Measurements from ENCODE around the gene RADIL.

DNA sequence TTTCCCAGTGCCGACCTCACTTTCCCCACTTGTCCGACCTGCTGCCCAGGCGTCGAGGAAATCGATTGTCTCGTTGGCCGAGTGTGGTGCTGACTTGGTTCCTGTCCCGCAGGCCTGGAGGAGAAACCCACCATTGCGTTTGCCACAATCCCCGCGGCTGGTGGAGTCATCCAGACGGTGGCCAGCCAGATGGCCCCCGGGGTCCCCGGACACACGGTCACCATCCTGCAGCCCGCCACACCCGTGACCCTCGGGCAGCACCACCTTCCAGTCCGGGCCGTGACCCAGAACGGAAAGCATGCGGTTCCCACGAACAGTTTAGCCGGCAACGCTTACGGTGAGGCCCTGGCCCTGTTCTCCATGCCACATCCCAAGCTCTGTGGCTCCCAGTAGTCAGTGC lies 122.6 kb downstream of the RADIL start:
- TF ChIP-seq, protein P1, sequence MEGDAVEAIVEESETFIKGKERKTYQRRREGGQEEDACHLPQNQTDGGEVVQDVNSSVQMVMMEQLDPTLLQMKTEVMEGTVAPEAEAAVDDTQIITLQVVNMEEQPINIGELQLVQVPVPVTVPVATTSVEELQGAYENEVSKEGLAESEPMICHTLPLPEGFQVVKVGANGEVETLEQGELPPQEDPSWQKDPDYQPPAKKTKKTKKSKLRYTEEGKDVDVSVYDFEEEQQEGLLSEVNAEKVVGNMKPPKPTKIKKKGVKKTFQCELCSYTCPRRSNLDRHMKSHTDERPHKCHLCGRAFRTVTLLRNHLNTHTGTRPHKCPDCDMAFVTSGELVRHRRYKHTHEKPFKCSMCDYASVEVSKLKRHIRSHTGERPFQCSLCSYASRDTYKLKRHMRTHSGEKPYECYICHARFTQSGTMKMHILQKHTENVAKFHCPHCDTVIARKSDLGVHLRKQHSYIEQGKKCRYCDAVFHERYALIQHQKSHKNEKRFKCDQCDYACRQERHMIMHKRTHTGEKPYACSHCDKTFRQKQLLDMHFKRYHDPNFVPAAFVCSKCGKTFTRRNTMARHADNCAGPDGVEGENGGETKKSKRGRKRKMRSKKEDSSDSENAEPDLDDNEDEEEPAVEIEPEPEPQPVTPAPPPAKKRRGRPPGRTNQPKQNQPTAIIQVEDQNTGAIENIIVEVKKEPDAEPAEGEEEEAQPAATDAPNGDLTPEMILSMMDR (IDR thresholded peaks at IDR 0.05; ENCODE audit: insufficient read depth, low read depth, low read length): no peak
- no peak for TF ChIP-seq EZH2 (IDR thresholded peaks at IDR 0.05; ENCODE audit: insufficient read depth, low read length)
